Hematopoietic multipotent progenitor cell treated with erythropoietin and hydrocortisone succinate and interleukin-3 and kit ligand, for 4 days (in vitro differentiated cells): ENCODE measurements around the gene MOXD1.
"Not testable (repeated sequence)": the region's sequence is repeated elsewhere in the genome, so short reads cannot be mapped to it uniquely, and the experiment has no call there.

Source experiments
- DNase-seq: peaks from one replicate; pipeline ENCODE4 v3.0.0-alpha.2; 2015

MOXD1 gene

DNA sequence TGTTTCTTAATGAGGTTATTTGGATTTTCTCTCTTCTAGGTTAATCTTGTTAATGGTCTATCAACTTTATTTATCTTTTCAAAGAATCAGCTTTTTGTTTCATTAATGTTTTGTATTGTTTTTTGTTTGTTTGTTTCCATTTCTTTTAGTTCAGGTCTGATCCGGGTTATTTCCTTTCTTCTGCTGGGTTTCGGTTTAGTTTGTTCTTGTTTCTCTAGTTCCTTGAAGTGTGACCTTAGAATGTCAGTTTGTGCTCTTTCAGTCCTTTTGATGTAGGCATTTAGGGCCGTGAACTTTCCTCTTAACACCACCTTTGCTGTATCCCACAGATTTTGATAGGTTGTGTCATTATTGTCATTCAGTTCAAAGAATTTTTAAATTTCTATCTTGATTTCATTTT, 49.3 kb downstream of the MOXD1 start:
- not testable (repeated sequence) for DNase-seq

- DNase-seq: no peak
Measured at GRCh38 chr6:132348231-132348630, 53.0 kb downstream of the MOXD1 start.

- no peak for DNase-seq
Measured at GRCh38 chr6:132344811-132345210, 56.5 kb downstream of the MOXD1 start.

DNA sequence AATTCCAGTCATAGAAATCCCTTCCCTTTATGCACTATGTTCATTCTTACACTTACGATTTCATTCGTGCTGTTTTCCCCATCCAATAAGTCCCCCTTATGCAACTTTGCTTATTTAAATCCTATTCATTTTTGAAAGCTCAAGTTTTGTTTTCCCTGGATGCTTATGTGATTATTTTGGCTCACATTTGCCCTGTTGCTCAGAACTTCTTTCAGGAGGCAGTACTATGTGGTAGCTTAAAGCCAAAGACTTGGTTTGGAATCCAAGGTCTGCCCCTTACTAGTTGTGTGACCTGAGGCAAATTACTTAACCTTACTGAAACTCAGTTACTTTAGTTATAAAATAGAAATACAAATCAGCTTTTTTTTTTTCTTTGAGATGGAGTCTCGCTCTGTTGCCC, 59.6 kb downstream of the MOXD1 start:
- DNase-seq: no peak

- no peak for DNase-seq
Measured at GRCh38 chr6:132334521-132334885, 66.8 kb downstream of the MOXD1 start.

DNA sequence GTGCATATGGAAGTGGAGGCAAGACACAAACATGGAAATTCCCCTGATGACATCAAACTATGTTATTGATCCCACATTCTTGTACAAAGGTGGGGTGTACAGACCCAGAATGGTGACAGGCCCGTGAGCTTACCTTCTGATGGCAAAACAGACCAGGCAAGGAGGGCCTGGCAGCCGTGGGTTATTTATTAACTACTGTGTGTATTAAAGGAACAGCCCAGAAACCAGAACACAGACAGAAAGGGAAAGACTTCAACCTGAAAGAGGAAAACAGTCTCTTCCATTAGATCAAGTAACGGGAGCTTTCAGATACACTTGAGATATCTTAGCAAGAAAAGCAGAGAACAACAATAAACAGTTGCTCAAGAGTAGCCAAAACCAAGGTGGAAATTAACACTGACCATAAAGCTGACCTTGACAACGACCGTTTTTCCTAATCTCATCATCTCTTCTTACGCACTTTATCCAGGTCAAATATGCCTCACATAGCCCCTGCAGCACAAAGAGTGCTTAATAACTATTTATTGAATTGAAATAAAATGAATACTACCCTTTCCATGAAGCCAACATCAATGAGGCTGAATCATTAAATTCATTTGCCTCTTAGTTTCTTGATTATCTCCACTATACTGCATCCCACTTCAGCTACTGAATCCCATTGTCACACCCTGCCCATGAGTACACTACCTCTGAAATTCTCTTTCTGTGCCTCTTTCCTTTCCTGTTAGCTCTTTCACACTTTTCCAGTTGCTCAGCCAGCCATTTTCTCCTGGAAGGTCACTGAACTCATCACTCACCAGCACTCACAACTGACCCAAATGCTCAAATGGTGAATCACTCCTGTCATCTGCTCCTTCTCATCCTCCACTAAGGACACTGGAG, 67.4 kb downstream of the MOXD1 start:
- no peak for DNase-seq

DNA sequence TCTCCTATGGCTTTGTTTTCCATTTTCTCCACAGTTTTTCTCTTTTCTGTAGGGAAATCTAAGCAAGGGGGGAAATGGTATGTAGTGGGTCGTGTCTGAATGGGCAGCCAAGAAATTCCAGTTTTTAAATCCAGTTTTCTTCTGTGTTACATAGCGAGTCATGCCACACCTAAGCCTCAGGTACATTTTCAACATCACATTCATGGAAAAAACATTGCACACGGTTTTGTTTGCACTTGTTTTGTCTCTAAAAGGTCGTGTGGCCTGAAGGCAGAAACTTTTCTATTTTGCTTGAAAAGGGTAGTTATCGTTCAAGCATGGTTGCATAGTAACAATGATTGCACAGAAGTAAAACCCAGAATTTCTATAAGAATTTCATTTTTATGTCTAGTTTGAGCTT, 70.5 kb downstream of the MOXD1 start:
- DNase-seq: no peak

DNA sequence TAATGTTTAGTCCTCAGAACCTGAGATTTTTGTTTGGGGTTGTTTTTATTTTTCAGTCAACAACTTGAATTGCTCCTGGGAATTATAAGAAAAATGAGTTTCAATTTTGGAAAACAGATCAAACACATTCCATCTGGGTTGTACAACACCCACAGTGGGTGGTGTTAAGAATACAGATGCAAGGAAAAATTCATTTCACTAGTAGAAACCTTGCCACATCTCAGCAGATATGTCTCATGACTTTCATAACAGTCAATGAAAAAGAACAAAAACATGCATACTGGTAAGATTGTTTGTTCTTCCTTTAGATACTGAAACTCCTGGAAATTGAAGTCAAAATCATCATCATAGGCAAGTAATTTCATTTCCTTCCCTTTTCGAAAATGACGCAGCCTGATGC, 78.9 kb downstream of the MOXD1 start:
- no peak for DNase-seq

- DNase-seq: no peak
Measured at GRCh38 chr6:132320007-132320406, 81.3 kb downstream of the MOXD1 start.

DNA sequence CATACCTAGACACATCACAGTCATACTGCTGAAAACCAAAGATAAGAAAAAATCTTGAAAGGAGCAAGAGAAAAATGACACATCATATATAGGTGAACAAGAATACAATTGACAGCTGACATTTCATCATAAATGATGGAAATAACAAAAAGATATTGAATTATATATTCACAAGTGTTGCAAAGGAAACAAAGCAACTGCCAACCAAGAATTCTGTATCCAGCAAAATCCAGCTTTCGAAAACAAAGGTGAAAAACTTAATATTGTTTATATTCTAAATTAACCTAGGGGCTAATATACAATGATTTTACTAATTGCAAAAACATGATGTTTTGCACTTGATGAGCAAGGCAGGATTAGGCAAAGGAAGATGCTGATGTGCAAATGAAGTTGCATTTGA, 84.3 kb downstream of the MOXD1 start:
- no peak for DNase-seq

DNA sequence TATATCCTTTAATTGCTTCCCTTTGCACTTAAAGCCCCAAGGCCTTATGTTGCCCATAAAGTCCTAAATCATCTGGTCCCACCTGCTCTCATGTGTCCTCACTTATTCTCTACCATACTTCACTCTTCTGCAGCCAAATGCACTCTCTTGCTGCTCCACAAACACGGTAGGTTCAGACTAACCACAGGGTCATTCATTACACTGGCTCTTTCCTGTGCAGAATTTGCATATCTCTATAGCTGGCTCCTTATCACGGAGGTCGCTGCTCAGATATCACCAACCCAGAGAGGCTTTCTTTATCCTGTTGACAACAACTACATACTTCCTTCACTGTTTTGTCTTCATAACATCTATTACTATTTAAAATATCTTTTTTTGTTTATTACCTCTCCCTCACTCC, 86.8 kb downstream of the MOXD1 start:
- no peak for DNase-seq

DNA sequence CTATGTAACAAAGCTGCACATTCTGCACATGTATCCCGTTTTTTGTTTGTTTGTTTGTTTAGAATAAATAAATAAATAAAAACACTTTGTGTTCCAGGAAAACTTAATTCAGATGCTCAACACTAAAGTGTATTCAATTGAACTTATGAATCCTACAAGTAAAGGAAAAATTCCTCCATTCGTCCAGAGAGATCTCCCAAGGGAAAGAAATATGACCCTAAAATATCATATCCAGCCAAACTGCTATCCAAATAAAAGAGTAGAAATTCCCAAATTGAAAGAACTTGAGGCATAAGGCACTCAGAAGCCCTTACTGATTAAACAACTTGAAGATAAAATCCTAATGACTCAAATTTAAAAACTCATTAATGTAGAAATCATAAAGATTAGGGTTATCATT, 90.4 kb downstream of the MOXD1 start:
- DNase-seq: no peak

DNA sequence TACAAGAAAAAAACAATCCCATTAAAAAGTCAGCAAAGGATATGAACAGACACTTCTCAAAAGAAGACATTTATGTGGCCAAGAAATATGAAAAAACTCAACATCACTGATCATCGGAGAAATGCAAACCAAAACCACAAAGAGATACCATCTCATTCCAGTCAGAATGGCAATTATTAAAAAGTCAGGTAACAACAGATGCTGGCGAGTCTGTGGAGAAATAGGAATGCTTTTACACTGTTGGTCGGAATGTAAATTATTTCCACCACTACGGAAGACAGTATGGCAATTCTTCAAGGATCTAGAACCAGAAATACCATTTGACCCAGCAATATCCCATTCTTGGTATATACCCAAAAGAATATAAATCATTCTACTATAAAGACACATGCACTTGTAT, 91.1 kb downstream of the MOXD1 start:
- not testable (repeated sequence) for DNase-seq

DNA sequence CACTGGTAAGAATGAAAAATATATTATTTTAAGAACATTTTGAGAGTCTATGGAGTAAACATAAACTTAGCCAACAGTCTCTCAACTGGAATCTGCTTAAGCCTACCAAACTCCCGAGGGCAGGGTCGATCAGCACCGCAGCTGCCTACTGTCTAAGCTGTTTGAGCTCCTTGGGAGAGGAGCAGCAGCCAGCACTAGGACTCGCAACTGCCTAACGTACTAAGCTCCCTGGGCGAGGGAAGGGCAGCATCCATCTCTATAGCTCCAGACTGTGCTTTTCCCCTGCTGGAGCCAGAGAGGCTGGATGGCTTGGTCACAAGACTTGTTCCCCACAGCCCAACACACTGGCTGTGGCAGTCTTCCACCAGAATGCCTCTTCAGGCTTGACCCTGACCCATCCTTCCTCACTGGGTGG, 96.4 kb downstream of the MOXD1 start:
- no peak for DNase-seq

- peak; percentile 69 for DNase-seq
Measured at GRCh38 chr6:132300323-132300949, 100.8 kb downstream of the MOXD1 start.

DNA sequence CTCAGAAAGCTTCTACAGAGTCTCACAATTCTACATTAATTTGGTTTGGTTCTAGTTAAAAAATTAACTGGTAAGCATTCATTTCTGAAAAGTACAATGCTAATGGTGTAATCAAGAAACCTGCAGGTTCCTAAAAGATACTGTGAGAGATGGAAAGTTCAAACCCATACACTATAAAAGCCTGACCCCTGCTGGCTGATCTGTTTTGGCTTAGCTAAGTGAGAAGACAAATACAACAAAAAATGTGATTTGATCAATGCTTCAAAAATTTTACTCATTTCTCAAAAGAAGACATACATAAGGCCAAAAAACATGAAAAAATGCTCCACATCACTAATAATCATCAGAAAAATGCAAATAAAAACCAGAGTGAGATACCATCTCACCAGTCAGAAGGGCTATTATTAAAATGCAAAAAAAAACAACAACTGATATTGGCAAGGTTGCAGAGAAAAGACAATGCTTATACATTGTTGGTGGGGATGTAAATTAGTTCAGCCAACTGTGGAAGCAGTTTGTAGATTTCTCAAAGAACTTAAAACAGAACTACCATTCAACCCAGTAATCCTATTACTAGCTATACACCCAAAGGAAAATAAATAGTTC, 102.8 kb downstream of the MOXD1 start:
- peak; percentile 75 for DNase-seq

GRCh38 chr6:132289756-132290155, 111.5 kb downstream of the MOXD1 start:
- no peak for DNase-seq

DNA sequence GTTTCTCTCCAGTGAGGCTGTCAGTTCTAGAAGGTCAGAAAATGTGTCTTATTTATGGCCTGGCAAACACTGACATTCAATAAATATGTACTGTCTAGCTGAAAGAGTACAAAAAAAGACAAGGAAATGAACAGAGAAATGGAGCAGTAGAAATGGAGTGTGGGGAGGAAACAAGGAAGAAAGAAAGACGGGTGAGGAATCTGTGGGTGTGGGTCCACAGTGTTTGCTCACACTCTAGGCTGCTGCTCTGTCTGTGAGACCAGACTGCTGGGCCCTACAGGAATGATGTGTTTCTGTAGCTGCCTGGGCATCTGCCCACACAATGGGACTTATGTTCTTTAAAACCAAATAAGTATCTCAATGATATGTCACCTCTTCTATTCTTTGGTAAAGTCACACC, 114.2 kb downstream of the MOXD1 start:
- no peak for DNase-seq

- DNase-seq: peak; percentile 48
Measured at GRCh38 chr6:132286298-132287019, 114.8 kb downstream of the MOXD1 start.

GRCh38 chr6:132285004-132285780, 116.1 kb downstream of the MOXD1 start:
- DNase-seq: no peak

GRCh38 chr6:132282696-132283095, 118.6 kb downstream of the MOXD1 start:
- DNase-seq: no peak

DNA sequence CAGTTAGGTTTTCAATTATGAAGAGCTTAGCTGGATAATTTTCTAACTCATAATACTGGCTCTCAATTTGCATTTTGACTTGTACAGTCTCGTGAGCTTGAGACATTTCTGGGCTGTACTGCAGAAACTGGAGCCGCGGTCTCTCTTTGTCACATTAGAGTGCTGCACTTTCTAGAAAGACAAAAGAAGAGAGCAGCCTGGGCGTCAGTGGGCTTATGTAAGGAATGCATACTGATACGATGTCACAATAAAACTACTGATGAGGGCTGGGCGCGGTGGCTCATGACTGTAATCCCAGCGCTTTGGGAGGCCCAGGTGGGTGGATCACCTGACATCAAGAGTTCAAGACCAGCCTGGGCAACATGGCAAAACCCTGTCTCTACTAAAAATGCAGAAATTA, 120.8 kb downstream of the MOXD1 start:
- DNase-seq: no peak
